Spleen (tissue), 11 donors: ENCODE measurements around the gene HID1. TPM values are rescaled to one million over a fixed set of nuclear protein-coding genes. Genes with fewer than 3 reads are reported as not detected.

Experiments
- DNase-seq: peaks from one replicate; pipeline ENCODE4 v3.0.0-alpha.2; 2020
- H3K27ac ChIP-seq, 8 donors: fragments of 200-600 bp; sonication (generic) in 7 of 8; 1 replicate in 4 of 8; 2 replicates in 4 of 8; pipeline versions ENCODE4 v1.5.0 to v1.8.0; 2016 to 2021; ENCODE audit warnings: inconsistent platforms in 4 of 8, mild to moderate bottlenecking in 4 of 8, moderate library complexity in 1 of 8
- H3K27me3 ChIP-seq, 7 donors: fragments of 200-600 bp; sonication (generic) in 6 of 7; replicated peaks in 1 of 7; 1 replicate in 4 of 7; 2 replicates in 3 of 7; pipeline versions ENCODE4 v1.5.0 to v1.8.0; 2016 to 2021; ENCODE audit warnings: inconsistent platforms in 3 of 7, mild to moderate bottlenecking in 1 of 7
- H3K36me3 ChIP-seq, 6 donors: fragments of 200-600 bp; sonication (generic) in 5 of 6; 1 replicate in 4 of 6; 2 replicates in 2 of 6; pipeline versions ENCODE4 v1.5.0 to v1.8.0; 2016 to 2021; ENCODE audit warnings: inconsistent platforms in 2 of 6
- H3K4me1 ChIP-seq, 6 donors: fragments of 200-600 bp; sonication (generic) in 5 of 6; 1 replicate in 3 of 6; 2 replicates in 3 of 6; pipeline versions ENCODE4 v1.5.0 to v1.8.0; 2016 to 2021; ENCODE audit warnings: inconsistent platforms in 3 of 6
- H3K4me3 ChIP-seq, 8 donors: fragments of 200-600 bp; sonication (generic) in 7 of 8; 1 replicate in 4 of 8; 2 replicates in 4 of 8; pipeline versions ENCODE4 v1.5.0 to v1.8.0; 2016 to 2021; ENCODE audit warnings: inconsistent platforms in 4 of 8, mild to moderate bottlenecking in 4 of 8, moderate library complexity in 2 of 8
- H3K9me3 ChIP-seq, 8 donors: fragments of 200-600 bp; sonication (generic) in 7 of 8; 1 replicate in 4 of 8; 2 replicates in 4 of 8; pipeline versions ENCODE4 v1.5.0 to v1.8.0; 2016 to 2021; ENCODE audit warnings: inconsistent platforms in 4 of 8
- POLR2A ChIP-seq, 3 donors: fragments of 450-650 bp; IDR thresholded peaks; one replicate each; pipeline ENCODE4 v1.5.1; 2017; ENCODE audit warnings: antibody characterized with exemption in 3 of 3, mild to moderate bottlenecking in 1 of 3
- POLR2AphosphoS5 ChIP-seq, 3 donors: sonication (generic); formaldehyde crosslinking; IDR thresholded peaks; one replicate each; pipeline ENCODE4 v1.5.1; 2017; ENCODE audit warnings: antibody characterized with exemption in 3 of 3
- WGBS, 5 donors: extraction: QIAGEN DNeasy Blood & Tissue Kit in 3 of 5; methylation state at CpG; one replicate each; pipeline versions ENCODE4 v1.1.5 to v1.1.7; 2013 to 2018; 5-methylcytosine and 5-hydroxymethylcytosine counted together
- intact Hi-C: fragments of 100-400 bp; cut with DNase I; formaldehyde crosslinking; loops from one replicate; pipeline ENCODE4 v1.15.0; 2023; ENCODE audit warnings: low total_unique reads
- polyA plus RNA-seq, 3 donors: library from polyadenylated mRNA; stranded (reverse); fragments of 200-250 nt; gene quantifications; one replicate each; pipeline ENCODE4 v1.2.1, GENCODE V29; 2013
- total RNA-seq, 7 donors: library from RNA; depleted of rRNA in 3 of 7; stranded (reverse); fragments of >200 nt in 3 of 7; fragmentation: NEBNext Ultra II Directional in 4 of 7; extraction: Animal tissue kit (Norgen Biotek cat#: 25700) in 4 of 7; gene quantifications; one replicate each; pipeline versions ENCODE4 v1.1.0 to v1.2.1, GENCODE V29; 2016 to 2021
- TF ChIP-seq, protein P1 (sequence below), 11 experiments: fragments of 200-600 bp in 7 of 11; fragments of 450-650 bp in 4 of 11; sonication (generic) in 4 of 11; IDR thresholded peaks in 8 of 11; conservative IDR thresholded peaks in 3 of 11; 1 replicate in 7 of 11; 2 replicates in 4 of 11; pipeline versions ENCODE4 v1.4.0 to v1.8.0; 2016 to 2021; ENCODE audit warnings: antibody characterized with exemption in 11 of 11, inconsistent platforms in 4 of 11, mild to moderate bottlenecking in 1 of 11
- donor health status: healthy with polysubstance abuse.
- donor health status: DM: no; HTN: no; CAD: no; lungs with moderate emphysema.
- donor health status: DM: no; HTN: no; CAD: no.
- donor health status: Bipolar disorder and iron deficiency.
- donor health status: healthy.
- donor health status: DM: no; HTN: no; CAD: no.
- donor health status: DM: yes; HTN: yes; CAD: no.

HID1 gene
- total and polyA plus RNA-seq, 10 donors = 5.2 to 39.4 (median 24.8) TPM

DNA sequence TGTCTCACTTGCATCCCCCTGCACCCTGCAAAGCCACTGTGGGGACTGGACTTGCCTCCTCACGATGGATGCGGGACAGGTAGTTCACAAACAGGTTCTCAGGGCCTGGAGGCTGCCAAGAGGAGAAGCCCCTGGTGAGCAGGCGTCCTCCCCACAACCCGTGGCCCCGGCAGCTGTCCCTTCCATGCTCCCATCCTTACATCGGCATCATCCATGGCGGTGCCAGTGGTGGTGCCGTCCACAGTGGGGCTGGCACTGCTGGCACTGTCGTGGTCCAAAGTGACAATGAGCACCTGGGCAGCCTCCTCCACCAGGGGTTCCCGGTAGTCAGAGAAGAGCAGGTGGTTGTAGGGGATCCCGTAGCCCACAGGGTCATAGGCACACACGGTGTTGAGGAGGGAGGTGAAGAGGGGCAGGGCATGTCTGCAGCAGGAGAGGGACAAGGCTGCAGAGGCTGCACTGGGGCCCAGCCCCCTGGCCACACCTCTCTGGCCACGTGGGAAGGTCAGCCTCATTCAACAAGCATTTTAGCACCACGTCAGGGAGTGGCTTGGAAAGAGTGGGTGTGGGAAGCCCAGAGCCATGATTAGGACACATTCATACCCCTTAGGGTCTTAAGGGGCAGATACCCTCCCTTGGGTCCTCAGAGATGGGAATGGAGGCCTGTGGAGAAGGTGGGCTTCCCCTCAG, 12.6 kb downstream of the HID1 start:
- peaks cover 0 to 4% (median 0%) of the 10 kb centered on the region in 8 donors for H3K9me3 ChIP-seq
- H3K27ac ChIP-seq = no peak overlapping the region
- no peak overlapping the region for H3K4me3 ChIP-seq
- peaks cover 0 to 21% (median 0%) of the 10 kb centered on the region in 7 donors for H3K27me3 ChIP-seq
- TF ChIP-seq POLR2AphosphoS5 (IDR thresholded peaks at IDR 0.05) = peak in 1 of 3 donors; percentile 25
- TF ChIP-seq, protein P1, sequence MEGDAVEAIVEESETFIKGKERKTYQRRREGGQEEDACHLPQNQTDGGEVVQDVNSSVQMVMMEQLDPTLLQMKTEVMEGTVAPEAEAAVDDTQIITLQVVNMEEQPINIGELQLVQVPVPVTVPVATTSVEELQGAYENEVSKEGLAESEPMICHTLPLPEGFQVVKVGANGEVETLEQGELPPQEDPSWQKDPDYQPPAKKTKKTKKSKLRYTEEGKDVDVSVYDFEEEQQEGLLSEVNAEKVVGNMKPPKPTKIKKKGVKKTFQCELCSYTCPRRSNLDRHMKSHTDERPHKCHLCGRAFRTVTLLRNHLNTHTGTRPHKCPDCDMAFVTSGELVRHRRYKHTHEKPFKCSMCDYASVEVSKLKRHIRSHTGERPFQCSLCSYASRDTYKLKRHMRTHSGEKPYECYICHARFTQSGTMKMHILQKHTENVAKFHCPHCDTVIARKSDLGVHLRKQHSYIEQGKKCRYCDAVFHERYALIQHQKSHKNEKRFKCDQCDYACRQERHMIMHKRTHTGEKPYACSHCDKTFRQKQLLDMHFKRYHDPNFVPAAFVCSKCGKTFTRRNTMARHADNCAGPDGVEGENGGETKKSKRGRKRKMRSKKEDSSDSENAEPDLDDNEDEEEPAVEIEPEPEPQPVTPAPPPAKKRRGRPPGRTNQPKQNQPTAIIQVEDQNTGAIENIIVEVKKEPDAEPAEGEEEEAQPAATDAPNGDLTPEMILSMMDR (IDR thresholded peaks at IDR 0.05 in 8 of 11, conservative IDR thresholded peaks at IDR 0.05 in 3 of 11) = no peak
- TF ChIP-seq POLR2A (IDR thresholded peaks at IDR 0.05) = no peak
- no peak for DNase-seq
- H3K4me1 ChIP-seq = peaks cover 0 to 25% (median 13%) of the 10 kb centered on the region in 6 donors
- H3K36me3 ChIP-seq = peaks cover 0 to 16% (median 0%) of the 10 kb centered on the region in 6 donors
- WGBS, 5 donors = 64 to 85% (median 79%) methylated on average over 10 to 14 of the region's 14 CpGs
- intact Hi-C loops = loop anchor here (10.0 kb wide), 1 partner anchor 245 kb away; the partner anchor contains the start of gene NUP85

DNA sequence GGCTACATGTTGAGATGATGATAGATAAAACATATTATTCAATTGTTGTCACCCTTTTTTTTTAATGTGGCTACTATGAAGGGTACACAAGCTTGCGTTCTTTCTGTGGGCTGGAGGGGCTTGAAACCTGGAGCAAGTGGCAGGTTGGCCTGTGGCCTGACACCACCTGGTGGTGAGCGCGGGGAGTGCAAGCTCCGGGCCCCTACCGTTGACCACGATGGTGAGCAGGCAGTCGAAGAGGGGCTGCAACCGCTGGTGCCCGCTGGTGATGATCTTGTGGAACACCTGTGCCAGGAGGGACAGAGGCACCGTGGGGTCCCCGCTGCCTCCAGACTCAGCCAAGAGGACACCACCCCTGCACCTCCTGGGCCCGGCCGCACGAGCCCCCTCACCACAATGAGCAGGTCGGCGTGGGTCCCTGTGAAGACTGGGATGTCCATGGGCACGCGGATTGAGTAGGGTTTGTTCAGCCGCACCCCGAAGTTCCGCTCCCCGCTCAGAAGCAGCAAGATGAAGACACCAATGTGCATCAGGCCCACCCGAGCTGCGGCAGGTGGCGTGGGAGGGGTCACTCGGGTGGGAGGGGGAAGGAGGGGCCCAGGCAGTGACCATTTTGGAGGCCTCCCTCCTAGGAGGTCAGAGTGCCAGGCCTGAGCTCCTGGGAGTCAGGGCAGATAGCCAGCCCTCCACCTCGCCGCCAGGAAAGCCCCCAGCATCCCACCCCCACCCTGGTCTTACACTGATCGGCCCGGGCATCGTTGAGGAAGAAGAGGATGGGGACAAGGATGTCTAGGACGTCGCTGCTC, 14.4 kb downstream of the HID1 start:
- Histone ChIP-seq H3K27ac (no peak overlapping the region), H3K36me3 (peaks cover 0 to 29% (median 0%) of the 10 kb centered on the region in 6 donors), H3K27me3 (peaks cover 0 to 21% (median 0%) of the 10 kb centered on the region in 7 donors), H3K9me3 (peaks cover 0 to 4% (median 0%) of the 10 kb centered on the region in 8 donors), H3K4me3 (no peak overlapping the region), H3K4me1 (peaks cover 0 to 25% (median 13%) of the 10 kb centered on the region in 6 donors)
- intact Hi-C loops = no loop called here
- 42 to 53% (median 46%) methylated on average over 22 to 33 of the region's 33 CpGs for WGBS, 5 donors
- peak; percentile 93 for DNase-seq
- TF ChIP-seq, protein P1 (IDR thresholded peaks at IDR 0.05 in 8 of 11, conservative IDR thresholded peaks at IDR 0.05 in 3 of 11) = peak; percentile 79 to 97 (median 94)
- TF ChIP-seq POLR2A (IDR thresholded peaks at IDR 0.05) = no peak
- peak in 2 of 3 donors; percentile 17 to 42 for TF ChIP-seq POLR2AphosphoS5 (IDR thresholded peaks at IDR 0.05)

- Histone ChIP-seq H3K4me1 (peaks cover 0 to 15% (median 6%) of the 10 kb centered on the region in 6 donors), H3K4me3 (no peak overlapping the region), H3K36me3 (peaks cover 0 to 38% (median 2%) of the 10 kb centered on the region in 6 donors), H3K9me3 (peaks cover 0 to 4% (median 0%) of the 10 kb centered on the region in 8 donors), H3K27ac (no peak overlapping the region), H3K27me3 (peaks cover 0 to 35% (median 0%) of the 10 kb centered on the region in 7 donors)
- TF ChIP-seq POLR2AphosphoS5 (IDR thresholded peaks at IDR 0.05) = no peak
- TF ChIP-seq POLR2A (IDR thresholded peaks at IDR 0.05) = no peak
- TF ChIP-seq, protein P1 (IDR thresholded peaks at IDR 0.05 in 8 of 11, conservative IDR thresholded peaks at IDR 0.05 in 3 of 11) = no peak
- no peak for DNase-seq
- intact Hi-C loops = no loop called here
- 69 to 86% (median 78%) methylated on average over 4 of the region's 4 CpGs for WGBS, 5 donors
Measured at GRCh38 chr17:74956093-74956492, 16.5 kb downstream of the HID1 start.
